GM12875 (cell line): Measurements from ENCODE around the gene FOXN4.
A peak's percentile ranks its signal among the peaks of the same experiment; 100 is the strongest.

ENCODE experiments used
- H3K4me3 ChIP-seq: one replicate; pipeline ENCODE4 v1.5.1; 2011; ENCODE audit warnings: low read depth, low read length, control low read depth
- TF ChIP-seq, protein P1 (sequence below): IDR thresholded peaks from 2 replicates; pipeline ENCODE4 v1.5.1; 2011; ENCODE audit warnings: low read depth, mild to moderate bottlenecking, control low read depth, inconsistent platforms, low read length, moderate library complexity, borderline replicate concordance; ENCODE audit not compliant: insufficient read depth

FOXN4 gene

DNA sequence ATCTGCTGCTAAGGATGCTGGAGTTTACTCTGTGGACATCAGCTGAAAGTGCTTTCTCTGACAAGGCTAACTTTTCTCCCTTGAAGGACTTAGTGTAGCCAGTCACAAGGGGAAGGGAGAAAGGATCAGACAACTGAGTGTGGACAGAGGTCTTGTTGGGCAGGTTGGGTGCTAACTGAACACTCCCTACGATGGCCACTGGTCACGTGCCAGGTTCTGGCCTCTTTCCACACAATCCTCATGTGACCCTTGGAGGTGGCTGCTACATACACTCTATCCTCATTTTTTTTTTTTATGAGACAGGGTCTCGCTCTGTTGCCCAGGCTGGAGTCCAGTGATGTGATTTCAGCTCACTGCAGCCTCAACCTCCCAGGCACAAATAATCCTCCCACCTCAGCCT is 39.7 kb downstream of the FOXN4 start:
- TF ChIP-seq, protein P1, sequence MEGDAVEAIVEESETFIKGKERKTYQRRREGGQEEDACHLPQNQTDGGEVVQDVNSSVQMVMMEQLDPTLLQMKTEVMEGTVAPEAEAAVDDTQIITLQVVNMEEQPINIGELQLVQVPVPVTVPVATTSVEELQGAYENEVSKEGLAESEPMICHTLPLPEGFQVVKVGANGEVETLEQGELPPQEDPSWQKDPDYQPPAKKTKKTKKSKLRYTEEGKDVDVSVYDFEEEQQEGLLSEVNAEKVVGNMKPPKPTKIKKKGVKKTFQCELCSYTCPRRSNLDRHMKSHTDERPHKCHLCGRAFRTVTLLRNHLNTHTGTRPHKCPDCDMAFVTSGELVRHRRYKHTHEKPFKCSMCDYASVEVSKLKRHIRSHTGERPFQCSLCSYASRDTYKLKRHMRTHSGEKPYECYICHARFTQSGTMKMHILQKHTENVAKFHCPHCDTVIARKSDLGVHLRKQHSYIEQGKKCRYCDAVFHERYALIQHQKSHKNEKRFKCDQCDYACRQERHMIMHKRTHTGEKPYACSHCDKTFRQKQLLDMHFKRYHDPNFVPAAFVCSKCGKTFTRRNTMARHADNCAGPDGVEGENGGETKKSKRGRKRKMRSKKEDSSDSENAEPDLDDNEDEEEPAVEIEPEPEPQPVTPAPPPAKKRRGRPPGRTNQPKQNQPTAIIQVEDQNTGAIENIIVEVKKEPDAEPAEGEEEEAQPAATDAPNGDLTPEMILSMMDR: no peak
- no peak overlapping the region for H3K4me3 ChIP-seq

DNA sequence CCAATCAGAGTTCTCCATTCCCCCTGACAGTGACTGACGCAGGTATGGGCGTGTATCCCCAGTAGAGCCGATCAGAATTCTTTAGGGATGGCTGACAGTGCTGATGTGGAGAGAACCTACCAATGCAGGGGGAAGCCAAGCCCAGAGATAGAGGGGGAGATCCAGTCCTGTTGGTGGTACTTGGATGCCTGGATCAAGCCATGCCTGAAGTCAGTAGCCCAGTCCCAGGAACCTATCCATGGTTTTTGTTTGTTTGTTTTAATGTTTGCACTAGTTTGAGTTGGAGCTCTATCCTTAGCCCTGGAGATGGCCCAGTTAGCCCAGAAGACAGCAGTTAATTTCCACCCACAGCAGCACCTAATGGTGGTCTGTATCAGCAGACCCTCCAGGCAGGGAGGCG is 40.2 kb downstream of the FOXN4 start:
- TF ChIP-seq, protein P1: no peak
- H3K4me3 ChIP-seq: no peak overlapping the region

DNA sequence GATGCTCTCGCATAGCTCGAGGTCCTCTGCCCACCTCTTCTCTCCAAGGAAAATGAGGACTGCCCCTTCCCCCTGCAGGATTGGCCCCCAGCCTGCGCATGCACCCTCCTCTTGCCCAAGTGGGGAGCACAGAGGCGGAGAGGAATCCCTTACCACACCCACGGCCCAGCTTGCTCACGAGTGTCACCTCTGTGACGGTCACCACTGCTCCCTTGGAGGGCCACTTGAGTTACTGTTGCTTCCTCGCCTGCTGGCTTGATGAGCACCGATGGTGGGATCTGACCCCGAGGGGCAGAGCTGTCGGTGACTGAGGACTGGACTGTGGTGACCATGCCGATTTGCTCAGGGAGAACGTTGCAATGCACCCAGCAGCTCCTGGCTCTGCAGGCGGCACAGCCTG is 41.7 kb downstream of the FOXN4 start:
- no peak overlapping the region for H3K4me3 ChIP-seq
- TF ChIP-seq, protein P1: no peak

DNA sequence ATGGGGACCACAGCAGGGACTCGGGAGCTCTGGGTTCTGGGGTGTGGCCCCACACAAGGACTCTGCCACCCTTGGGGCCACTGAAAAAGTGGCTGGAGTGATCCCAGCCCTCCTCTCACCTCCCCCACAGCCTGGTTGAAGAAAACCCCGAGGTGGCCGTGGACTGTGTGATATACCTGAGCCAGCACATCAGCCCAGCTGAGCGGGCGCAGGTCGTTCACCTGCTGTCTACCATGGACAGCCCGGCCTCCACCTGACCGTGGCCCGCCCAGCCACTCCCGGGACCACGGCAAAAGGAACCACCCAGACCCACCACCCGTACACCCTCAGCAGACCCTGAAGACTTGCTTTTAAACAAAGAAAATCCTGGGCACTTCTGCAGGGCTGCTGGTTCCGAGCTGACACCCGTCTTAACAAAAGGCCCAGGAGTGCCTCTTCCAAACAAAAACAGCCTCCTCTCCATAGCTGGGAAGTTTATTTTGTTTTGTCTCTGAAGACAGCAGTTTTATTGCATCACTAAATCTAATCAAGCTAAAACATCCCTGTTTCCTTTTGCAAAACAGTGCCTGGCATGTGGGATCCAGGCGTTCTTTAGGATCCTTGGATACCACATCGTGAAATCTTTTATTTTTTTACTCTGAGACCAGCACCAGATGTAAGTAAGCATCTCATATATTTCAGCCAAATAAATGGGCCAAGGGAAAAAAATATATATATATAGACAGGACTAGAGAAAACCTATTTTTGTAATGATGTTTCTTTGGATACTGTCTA is 42.8 kb downstream of the FOXN4 start:
- H3K4me3 ChIP-seq: no peak overlapping the region
- TF ChIP-seq, protein P1: no peak

DNA sequence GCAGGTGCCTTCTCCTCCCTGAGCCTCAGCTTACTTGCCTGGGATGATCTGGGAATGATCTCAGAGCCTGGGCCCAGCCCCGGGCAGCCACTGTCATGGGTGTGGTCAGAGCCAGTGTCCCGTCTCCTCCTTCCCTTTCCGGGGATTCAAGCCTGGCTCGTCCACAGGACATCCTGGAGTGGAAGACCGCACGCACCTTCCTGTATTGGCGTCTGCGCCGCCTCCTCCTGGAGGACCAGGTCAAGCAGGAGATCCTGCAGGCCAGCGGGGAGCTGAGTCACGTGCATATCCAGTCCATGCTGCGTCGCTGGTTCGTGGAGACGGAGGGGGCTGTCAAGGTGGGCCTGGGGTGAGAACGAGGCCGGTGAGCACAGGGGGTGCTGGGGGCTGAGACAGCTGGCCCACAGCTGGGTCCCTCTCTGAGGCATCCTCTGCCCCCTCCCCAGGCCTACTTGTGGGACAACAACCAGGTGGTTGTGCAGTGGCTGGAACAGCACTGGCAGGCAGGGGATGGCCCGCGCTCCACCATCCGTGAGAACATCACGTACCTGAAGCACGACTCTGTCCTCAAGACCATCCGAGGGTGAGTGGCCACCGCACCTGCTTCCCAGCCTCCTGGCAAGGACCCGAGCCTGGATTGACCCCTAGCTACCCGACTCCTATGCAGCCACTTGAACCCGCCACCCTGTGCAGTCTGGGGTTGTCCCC is 44.0 kb downstream of the FOXN4 start:
- TF ChIP-seq, protein P1: no peak
- H3K4me3 ChIP-seq: no peak overlapping the region

DNA sequence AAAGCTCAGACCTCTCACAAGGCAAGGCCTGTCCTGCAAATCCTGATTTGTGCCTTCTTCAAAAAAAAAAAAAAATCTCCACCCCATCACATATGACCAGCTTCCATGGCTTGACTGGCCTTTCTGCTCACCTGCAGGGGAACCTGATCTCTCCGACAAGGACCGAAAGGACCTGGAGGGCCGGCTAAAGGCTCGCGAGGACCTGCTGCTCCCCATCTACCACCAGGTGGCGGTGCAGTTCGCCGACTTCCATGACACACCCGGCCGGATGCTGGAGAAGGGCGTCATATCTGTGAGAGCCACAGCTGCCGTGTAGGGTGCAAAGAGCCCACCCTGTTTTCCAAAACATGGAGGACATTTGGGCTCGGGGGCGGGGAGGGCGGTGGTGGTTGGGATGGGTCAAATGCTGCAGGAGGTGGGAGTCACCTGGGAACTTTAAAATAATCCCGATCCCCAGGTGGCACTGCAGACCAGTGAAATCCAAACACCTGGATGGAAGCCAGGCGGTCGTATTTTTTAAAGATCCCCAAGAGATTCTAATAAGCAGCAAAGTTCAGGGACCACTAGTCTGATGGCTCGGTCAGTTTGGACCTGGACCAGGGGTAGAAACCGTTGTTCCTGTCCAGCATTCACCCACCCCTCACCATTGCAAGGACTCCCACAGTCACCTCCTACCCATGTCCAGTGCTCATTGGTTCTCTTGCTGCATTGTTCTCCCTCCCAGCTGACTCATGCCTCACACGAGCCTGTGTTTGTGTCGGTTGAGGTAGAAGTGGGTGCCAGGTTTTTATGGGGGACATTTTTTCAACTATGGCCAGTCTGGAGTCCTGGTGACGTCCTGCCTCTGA is 44.8 kb downstream of the FOXN4 start:
- no peak overlapping the region for H3K4me3 ChIP-seq
- TF ChIP-seq, protein P1: peak; percentile 91
